ENCODE measurements around the gene LOX.

The LOX gene

GRCh38 chr5:122112063-122112462, 34.0 kb upstream of the LOX start:
- no peak for DNase-seq (ENCODE audit: extremely low spot score)
- CTCF ChIA-PET, result no interaction called here
- TF ChIP-seq L3MBTL2 (conservative IDR thresholded peaks at IDR 0.05) (no peak), NFRKB (IDR thresholded peaks at IDR 0.05) (no peak), SUZ12 (IDR thresholded peaks at IDR 0.05) (no peak), ARNT (IDR thresholded peaks at IDR 0.05) (no peak), FOXK2 (IDR thresholded peaks at IDR 0.05) (no peak), FOXA1 (IDR thresholded peaks at IDR 0.05) (no peak), BHLHE40 (IDR thresholded peaks at IDR 0.05; ENCODE audit: borderline replicate concordance) (no peak), ELF4 (IDR thresholded peaks at IDR 0.05) (no peak), HDGF (IDR thresholded peaks at IDR 0.05; ENCODE audit: borderline replicate concordance) (no peak)
- POLR2A ChIA-PET, result no interaction called here

- CTCF ChIA-PET, result no interaction called here
- no peak for DNase-seq (ENCODE audit: extremely low spot score)
- no peak for TF ChIP-seq ZNF384 (IDR thresholded peaks at IDR 0.05)
- no peak for TF ChIP-seq FOXA1 (IDR thresholded peaks at IDR 0.05)
- TF ChIP-seq BHLHE40 (IDR thresholded peaks at IDR 0.05; ENCODE audit: borderline replicate concordance), result no peak
- TF ChIP-seq FOXM1 (IDR thresholded peaks at IDR 0.05; ENCODE audit: borderline replicate concordance), result no peak
- no peak for TF ChIP-seq SUZ12 (IDR thresholded peaks at IDR 0.05)
- no peak for TF ChIP-seq PKNOX1 (IDR thresholded peaks at IDR 0.05)
- TF ChIP-seq L3MBTL2 (conservative IDR thresholded peaks at IDR 0.05), result no peak
- no peak for TF ChIP-seq ELF4 (IDR thresholded peaks at IDR 0.05)
- no peak for TF ChIP-seq NFRKB (IDR thresholded peaks at IDR 0.05)
- no peak for TF ChIP-seq ARNT (IDR thresholded peaks at IDR 0.05)
- no peak for TF ChIP-seq HDGF (IDR thresholded peaks at IDR 0.05; ENCODE audit: borderline replicate concordance)
- no peak for TF ChIP-seq CTBP1 (IDR thresholded peaks at IDR 0.05; ENCODE audit: borderline replicate concordance)
- no peak for TF ChIP-seq LEF1 (IDR thresholded peaks at IDR 0.05; ENCODE audit: borderline replicate concordance)
- no peak for TF ChIP-seq SP1 (IDR thresholded peaks at IDR 0.05)
- TF ChIP-seq FOXK2 (IDR thresholded peaks at IDR 0.05), result no peak
- POLR2A ChIA-PET, result no interaction called here
These were observed 33.4 kb upstream of the LOX start for GRCh38 chr5:122111460-122111859.

GRCh38 chr5:122110987-122111386, 32.9 kb upstream of the LOX start:
- no peak for TF ChIP-seq ARNT (IDR thresholded peaks at IDR 0.05)
- TF ChIP-seq HDGF (IDR thresholded peaks at IDR 0.05; ENCODE audit: borderline replicate concordance), result no peak
- no peak for TF ChIP-seq NFRKB (IDR thresholded peaks at IDR 0.05)
- no peak for TF ChIP-seq FOXM1 (IDR thresholded peaks at IDR 0.05; ENCODE audit: borderline replicate concordance)
- TF ChIP-seq PKNOX1 (IDR thresholded peaks at IDR 0.05), result no peak
- POLR2A ChIA-PET, result no interaction called here
- CTCF ChIA-PET, result no interaction called here
- DNase-seq (ENCODE audit: extremely low spot score), result no peak

DNA sequence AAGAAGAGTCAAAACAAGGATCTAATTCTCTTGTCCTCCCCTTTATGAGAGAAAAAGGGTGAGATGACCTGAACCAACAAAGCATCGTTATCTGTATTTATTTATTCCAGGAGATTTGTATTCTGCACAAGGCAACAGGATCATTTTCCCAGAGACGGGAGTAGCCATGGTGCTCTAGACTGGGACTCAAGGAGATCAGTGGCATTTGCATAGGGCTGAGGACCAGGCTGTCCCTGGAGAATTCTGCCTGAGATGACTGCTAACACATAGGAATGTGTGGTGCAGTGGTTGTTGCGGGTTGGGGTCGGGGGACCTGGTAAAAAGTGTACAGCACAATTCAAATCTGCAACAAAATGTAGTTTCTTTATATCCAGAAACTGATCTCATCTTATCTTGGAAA, 29.0 kb upstream of the LOX start:
- no peak for DNase-seq (ENCODE audit: extremely low spot score)
- CTCF ChIA-PET, result no interaction called here
- POLR2A ChIA-PET, result no interaction called here
- TF ChIP-seq L3MBTL2 (conservative IDR thresholded peaks at IDR 0.05) (no peak), NFRKB (IDR thresholded peaks at IDR 0.05) (no peak), TARDBP (IDR thresholded peaks at IDR 0.05) (no peak), BHLHE40 (IDR thresholded peaks at IDR 0.05; ENCODE audit: borderline replicate concordance) (no peak), HDGF (IDR thresholded peaks at IDR 0.05; ENCODE audit: borderline replicate concordance) (no peak)

GRCh38 chr5:122105909-122106308, 27.9 kb upstream of the LOX start:
- no peak for DNase-seq (ENCODE audit: extremely low spot score)
- POLR2A ChIA-PET, result no interaction called here
- CTCF ChIA-PET, result no interaction called here
- TF ChIP-seq LEF1 (IDR thresholded peaks at IDR 0.05; ENCODE audit: borderline replicate concordance) (no peak), HDGF (IDR thresholded peaks at IDR 0.05; ENCODE audit: borderline replicate concordance) (no peak), ELF4 (IDR thresholded peaks at IDR 0.05) (no peak), FOXA1 (IDR thresholded peaks at IDR 0.05) (no peak), ZNF384 (IDR thresholded peaks at IDR 0.05) (no peak), SP1 (IDR thresholded peaks at IDR 0.05) (no peak), FOXK2 (IDR thresholded peaks at IDR 0.05) (no peak), BHLHE40 (IDR thresholded peaks at IDR 0.05; ENCODE audit: borderline replicate concordance) (no peak), CTBP1 (IDR thresholded peaks at IDR 0.05; ENCODE audit: borderline replicate concordance) (no peak), TARDBP (IDR thresholded peaks at IDR 0.05) (no peak), SUZ12 (IDR thresholded peaks at IDR 0.05) (no peak), NFRKB (IDR thresholded peaks at IDR 0.05) (no peak), ARNT (IDR thresholded peaks at IDR 0.05) (no peak), PKNOX1 (IDR thresholded peaks at IDR 0.05) (no peak), L3MBTL2 (conservative IDR thresholded peaks at IDR 0.05) (no peak), FOXM1 (IDR thresholded peaks at IDR 0.05; ENCODE audit: borderline replicate concordance) (no peak)

DNA sequence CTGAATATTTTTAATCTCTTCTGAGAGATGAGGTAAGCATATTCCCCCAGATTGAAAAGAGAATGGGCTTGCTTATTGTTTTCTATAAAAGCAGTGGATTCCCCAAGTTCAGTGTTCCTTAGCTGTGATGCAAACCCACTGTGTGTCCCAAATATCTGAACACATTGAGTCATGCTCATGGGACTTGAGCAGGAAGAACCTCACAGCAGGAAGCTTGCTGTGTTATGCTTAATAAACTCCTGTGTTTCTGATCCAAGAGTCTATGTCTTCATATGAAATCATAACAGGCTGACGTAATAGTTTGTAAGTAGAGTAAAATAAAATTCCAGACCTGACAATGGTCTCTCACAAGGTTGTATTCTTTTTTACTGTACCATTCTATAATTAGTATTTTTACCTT, 24.8 kb upstream of the LOX start:
- DNase-seq (ENCODE audit: extremely low spot score), result no peak
- ChIA-PET POLR2A (interaction anchor here (1.4 kb wide), 1 partner anchor 25 kb away, joined by 5 read pairs; the partner anchor contains the start of gene LOX), CTCF (interaction anchor here (1.1 to 1.6 kb wide), 3 partner anchors 27 to 134 kb away, joined by 3 to 5 read pairs (median 4); no protein-coding TSS in a partner anchor)
- no peak for TF ChIP-seq ARNT (IDR thresholded peaks at IDR 0.05)
- TF ChIP-seq CTBP1 (IDR thresholded peaks at IDR 0.05; ENCODE audit: borderline replicate concordance), result no peak
- no peak for TF ChIP-seq LEF1 (IDR thresholded peaks at IDR 0.05; ENCODE audit: borderline replicate concordance)
- TF ChIP-seq PKNOX1 (IDR thresholded peaks at IDR 0.05), result no peak
- no peak for TF ChIP-seq ZNF384 (IDR thresholded peaks at IDR 0.05)
- TF ChIP-seq SP1 (IDR thresholded peaks at IDR 0.05), result no peak
- no peak for TF ChIP-seq HDGF (IDR thresholded peaks at IDR 0.05; ENCODE audit: borderline replicate concordance)
- TF ChIP-seq BHLHE40 (IDR thresholded peaks at IDR 0.05; ENCODE audit: borderline replicate concordance), result no peak
- no peak for TF ChIP-seq SUZ12 (IDR thresholded peaks at IDR 0.05)
- no peak for TF ChIP-seq TARDBP (IDR thresholded peaks at IDR 0.05)
- TF ChIP-seq ELF4 (IDR thresholded peaks at IDR 0.05), result no peak
- no peak for TF ChIP-seq FOXM1 (IDR thresholded peaks at IDR 0.05; ENCODE audit: borderline replicate concordance)
- TF ChIP-seq FOXA1 (IDR thresholded peaks at IDR 0.05), result no peak
- no peak for TF ChIP-seq NFRKB (IDR thresholded peaks at IDR 0.05)
- TF ChIP-seq FOXK2 (IDR thresholded peaks at IDR 0.05), result no peak
- no peak for TF ChIP-seq L3MBTL2 (conservative IDR thresholded peaks at IDR 0.05)

Data from HEK293T (cell line).